T-helper 2 cell (primary cell): ENCODE data around the gene ICAM4.
A peak's percentile ranks its signal among the peaks of the same experiment; 100 is the strongest.
"Not testable (repeated sequence)": the region's sequence is repeated elsewhere in the genome, so short reads cannot be mapped to it uniquely, and the experiment has no call there.

Experiments used
- DNase-seq, 5 experiments: peaks; one replicate each; pipeline versions ENCODE4 v3.0.0 to v3.0.0-alpha.2; 2012 to 2022

Gene ICAM4

GRCh38 chr19:10269333-10270179, 17.2 kb upstream of the ICAM4 start:
- DNase-seq = peak; percentile 73 to 90 (median 77)

GRCh38 chr19:10270180-10270615, 16.6 kb upstream of the ICAM4 start:
- DNase-seq = peak in 4 of 5 experiments; percentile 47 to 93 (median 66)

- peak; percentile 45 to 89 (median 61) for DNase-seq
Observed at GRCh38 chr19:10270616-10271394, 15.9 kb upstream of the ICAM4 start, which contains the start of gene ICAM1. Gene ICAM1, plus strand, starts transcription at chr19:10271120. Its CDS starts 40 bp downstream, at chr19:10271160.

GRCh38 chr19:10271543-10272086, 15.1 kb upstream of the ICAM4 start:
- peak in 2 of 5 experiments; percentile 33 to 52 for DNase-seq

- no peak for DNase-seq
Observed at GRCh38 chr19:10274589-10274988, 12.2 kb upstream of the ICAM4 start.

GRCh38 chr19:10277795-10278589, 8.8 kb upstream of the ICAM4 start:
- DNase-seq = no peak

GRCh38 chr19:10278935-10279334, 7.8 kb upstream of the ICAM4 start:
- no peak for DNase-seq

GRCh38 chr19:10279737-10280442, 6.9 kb upstream of the ICAM4 start:
- no peak for DNase-seq

GRCh38 chr19:10282043-10282442, 4.7 kb upstream of the ICAM4 start:
- not testable (repeated sequence) for DNase-seq

- DNase-seq = no peak
Observed at GRCh38 chr19:10283301-10284064, 3.3 kb upstream of the ICAM4 start.

GRCh38 chr19:10284065-10284959, 2.4 kb upstream of the ICAM4 start:
- no peak for DNase-seq

- DNase-seq = no peak
Observed at GRCh38 chr19:10284960-10285278, 1.8 kb upstream of the ICAM4 start.

GRCh38 chr19:10285393-10285792, 1.4 kb upstream of the ICAM4 start:
- no peak for DNase-seq

- peak in 2 of 5 experiments; percentile 25 to 71 for DNase-seq
Observed at GRCh38 chr19:10288662-10289166, 2.0 kb downstream of the ICAM4 start.

GRCh38 chr19:10289167-10289835, 2.5 kb downstream of the ICAM4 start:
- peak in 4 of 5 experiments; percentile 55 to 90 (median 56) for DNase-seq

GRCh38 chr19:10289836-10290356, 3.1 kb downstream of the ICAM4 start, which contains the start of gene ICAM5:
Gene ICAM5, plus strand, starts transcription at chr19:10289952. Its CDS starts 92 bp downstream, at chr19:10290044.
- peak in 2 of 5 experiments; percentile 34 to 53 for DNase-seq

GRCh38 chr19:10290357-10290875, 3.7 kb downstream of the ICAM4 start:
- peak in 1 of 5 experiments; percentile 24 for DNase-seq

- peak in 2 of 5 experiments; percentile 47 to 57 for DNase-seq
Observed at GRCh38 chr19:10290876-10291553, 4.3 kb downstream of the ICAM4 start.
